Smooth muscle cell (in vitro differentiated cells): ENCODE data around the gene NCDN. TPM values are rescaled to one million over a fixed set of nuclear protein-coding genes. Genes with fewer than 3 reads are reported as not detected.

Experiments
- DNase-seq: peaks from one replicate; lab custom pipeline; 2025; ENCODE audit not compliant: unreplicated experiment; lab: John Stamatoyannopoulos, UW
- H2AFZ ChIP-seq: fragments of 200-600 bp; sonication (generic); 2 replicates; pipeline ENCODE4 v1.6.0; 2016; ENCODE audit warnings: antibody characterized with exemption, low read depth, mild to moderate bottlenecking
- H3F3A ChIP-seq: fragments of 200-600 bp; sonication (generic); 2 replicates; pipeline ENCODE4 v1.6.0; 2017; ENCODE audit warnings: antibody characterized with exemption, low read depth
- H3K27ac ChIP-seq: fragments of 200-600 bp; sonication (generic); 2 replicates; pipeline ENCODE4 v1.5.1; 2016; ENCODE audit warnings: low read depth, mild to moderate bottlenecking
- H3K27me3 ChIP-seq: fragments of 200-600 bp; sonication (generic); 2 replicates; pipeline ENCODE4 v1.6.1; 2016; ENCODE audit warnings: low read depth, mild to moderate bottlenecking
- H3K36me3 ChIP-seq: fragments of 200-600 bp; sonication (generic); 2 replicates; pipeline ENCODE4 v1.5.1; 2016; ENCODE audit warnings: low read depth
- H3K4me1 ChIP-seq: fragments of 200-600 bp; sonication (generic); 2 replicates; pipeline ENCODE4 v1.5.1; 2016; ENCODE audit warnings: low read depth
- H3K4me2 ChIP-seq: fragments of 200-600 bp; sonication (generic); 2 replicates; pipeline ENCODE4 v1.6.0; 2016; ENCODE audit warnings: mild to moderate bottlenecking
- H3K4me3 ChIP-seq: fragments of 200-600 bp; sonication (generic); 2 replicates; pipeline ENCODE4 v1.5.1; 2016; ENCODE audit warnings: mild to moderate bottlenecking
- H3K79me2 ChIP-seq: fragments of 200-600 bp; sonication (generic); 2 replicates; pipeline ENCODE4 v1.6.0; 2016; ENCODE audit warnings: low read depth, mild to moderate bottlenecking
- H3K9ac ChIP-seq: fragments of 200-600 bp; sonication (generic); 2 replicates; pipeline ENCODE4 v1.6.0; 2016; ENCODE audit warnings: low read depth
- H3K9me3 ChIP-seq: fragments of 200-600 bp; sonication (generic); replicated peaks from 2 replicates; pipeline ENCODE4 v1.5.1; 2016; ENCODE audit warnings: low read depth
- H4K20me1 ChIP-seq: fragments of 200-600 bp; sonication (generic); 2 replicates; pipeline ENCODE4 v1.6.0; 2016; ENCODE audit warnings: low read depth
- CTCF ChIP-seq: fragments of 200-600 bp; sonication (generic); IDR thresholded peaks from 2 replicates; pipeline ENCODE4 v1.5.1; 2017; ENCODE audit warnings: borderline replicate concordance, mild to moderate bottlenecking, antibody characterized with exemption; ENCODE audit not compliant: insufficient read depth, poor library complexity, severe bottlenecking
- WGBS: methylation state at CpG from one replicate; pipeline ENCODE4 v1.1.7; 2016; ENCODE audit warnings: low lambda C conversion rate; 5-methylcytosine and 5-hydroxymethylcytosine counted together
- polyA plus RNA-seq: library from polyadenylated mRNA; unstranded; fragments of >200 nt; fragmentation: Nextera tagmentation; extraction: Ambion mirVana; gene quantifications from 2 replicates; pipeline ENCODE4 v1.2.1, GENCODE V29; 2016
- total RNA-seq: library from RNA; depleted of rRNA; stranded (reverse); fragments of >200 nt; gene quantifications from 2 replicates; pipeline ENCODE4 v1.2.3, GENCODE V29; 2014

Gene NCDN
- total and polyA plus RNA-seq, 2 experiments from 2014 or later: 12.2 to 25.8 TPM

DNA sequence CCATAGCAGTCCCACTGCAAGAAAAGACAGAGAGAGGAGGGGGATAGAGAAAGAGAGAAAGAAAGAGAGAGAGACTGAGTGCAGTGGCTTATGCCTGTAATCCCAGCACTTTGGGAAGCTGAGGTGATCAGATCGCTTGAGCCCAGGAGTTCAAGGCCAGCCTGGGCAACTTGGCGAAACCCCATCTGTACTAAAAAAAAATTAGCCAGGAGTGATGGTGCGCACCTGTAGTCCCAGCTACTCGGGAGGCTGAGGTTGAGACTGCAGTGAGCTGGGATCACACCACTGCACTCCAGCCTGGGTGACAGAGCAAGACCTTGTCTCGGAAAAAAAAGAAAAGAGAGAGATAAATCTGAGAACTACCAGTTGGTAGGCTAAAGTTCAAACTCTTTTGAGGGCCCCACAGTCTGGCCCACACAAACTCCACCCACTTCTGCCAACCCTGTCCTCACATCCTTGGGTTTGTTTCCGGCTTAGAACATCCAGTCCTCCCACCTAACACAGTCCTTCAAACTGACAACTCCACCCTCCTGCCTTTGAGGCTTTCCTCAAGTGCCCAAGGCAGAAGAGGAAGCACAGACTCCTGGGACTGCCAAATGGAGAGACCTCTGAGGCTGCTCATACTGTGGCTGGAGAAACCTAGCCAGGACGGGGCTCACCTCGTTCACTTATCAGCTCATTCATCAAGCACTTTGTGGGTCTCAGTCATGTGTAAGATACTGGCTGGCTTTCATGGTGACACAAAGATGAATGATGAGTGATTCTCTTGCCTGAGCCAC, 35.6 kb downstream of the NCDN start:
- Histone ChIP-seq H3K4me1 (no peaks in the 10 kb centered on the region), H3K9ac (no peak overlapping the region), H3K36me3 (no peaks in the 10 kb centered on the region), H3K27ac (no peak overlapping the region), H3K27me3 (no peaks in the 10 kb centered on the region), H3K9me3 (no peaks in the 10 kb centered on the region), H3K4me2 (no peak overlapping the region), H4K20me1 (no peaks in the 10 kb centered on the region), H2AFZ (no peak overlapping the region), H3F3A (no peaks in the 10 kb centered on the region), H3K79me2 (no peaks in the 10 kb centered on the region), H3K4me3 (no peak overlapping the region)
- WGBS: 72% methylated on average over 8 of the region's 8 CpGs
- no peak for TF ChIP-seq CTCF
- no peak for DNase-seq

GRCh38 chr1:35594005-35594760, 36.6 kb downstream of the NCDN start:
- Histone ChIP-seq H3K4me1 (no peaks in the 10 kb centered on the region), H3K9me3 (no peaks in the 10 kb centered on the region), H3K27me3 (no peaks in the 10 kb centered on the region), H3K27ac (no peak overlapping the region), H3K4me3 (no peak overlapping the region), H3K4me2 (no peak overlapping the region), H3K79me2 (no peaks in the 10 kb centered on the region), H3K9ac (no peak overlapping the region), H3F3A (no peaks in the 10 kb centered on the region), H3K36me3 (no peaks in the 10 kb centered on the region), H4K20me1 (no peaks in the 10 kb centered on the region), H2AFZ (no peak overlapping the region)
- DNase-seq: no peak
- 97% methylated on average over 9 of the region's 9 CpGs for WGBS
- no peak for TF ChIP-seq CTCF

- WGBS: 95% methylated on average over 7 of the region's 7 CpGs
- Histone ChIP-seq H2AFZ (no peak overlapping the region), H3K4me2 (no peak overlapping the region), H3K9me3 (no peaks in the 10 kb centered on the region), H3K9ac (no peak overlapping the region), H3K27me3 (no peaks in the 10 kb centered on the region), H3K4me3 (no peak overlapping the region), H3K4me1 (no peaks in the 10 kb centered on the region), H3K27ac (no peak overlapping the region), H3K36me3 (no peaks in the 10 kb centered on the region), H4K20me1 (no peaks in the 10 kb centered on the region), H3F3A (no peaks in the 10 kb centered on the region), H3K79me2 (no peaks in the 10 kb centered on the region)
- TF ChIP-seq CTCF: no peak
- no peak for DNase-seq
These were observed 38.1 kb downstream of the NCDN start for GRCh38 chr1:35595684-35596083.
